Prostate gland (tissue), 2 donors: ENCODE data around the gene RHOT2. TPM values are rescaled to one million over a fixed set of nuclear protein-coding genes. Genes with fewer than 3 reads are reported as not detected.

Source experiments
- DNase-seq: peaks from one replicate; pipeline ENCODE4 v3.0.0-alpha.2; 2019; ENCODE audit warnings: low spot score
- H3K27ac ChIP-seq, 2 donors: fragments of 200-600 bp; sonication (generic); 2 replicates each; pipeline ENCODE4 v1.5.1; 2017 to 2019
- H3K27me3 ChIP-seq: fragments of 200-600 bp; sonication (generic); replicated peaks from 2 replicates; pipeline ENCODE4 v1.5.1; 2019; ENCODE audit not compliant: insufficient read depth
- H3K36me3 ChIP-seq, 2 donors: fragments of 200-600 bp; sonication (generic); 1 replicate in 1 of 2; 2 replicates in 1 of 2; pipeline versions ENCODE4 v1.5.1 to v1.8.1; 2017 to 2019
- H3K4me1 ChIP-seq: fragments of 200-600 bp; sonication (generic); replicated peaks from 2 replicates; pipeline ENCODE4 v1.5.1; 2019
- H3K4me3 ChIP-seq, 2 donors: fragments of 200-600 bp; sonication (generic); 2 replicates each; pipeline ENCODE4 v1.5.1; 2017 to 2019
- H3K9me3 ChIP-seq: fragments of 200-600 bp; sonication (generic); 2 replicates; pipeline ENCODE4 v1.5.1; 2017
- CTCF ChIP-seq, 4 experiments: fragments of 200-600 bp in 2 of 4; fragments of 450-650 bp in 2 of 4; sonication (generic) in 2 of 4; IDR thresholded peaks; 1 replicate in 3 of 4; 2 replicates in 1 of 4; pipeline ENCODE4 v1.5.1; 2016 to 2019; ENCODE audit warnings: antibody characterized with exemption in 4 of 4, mild to moderate bottlenecking in 2 of 4, moderate library complexity in 2 of 4
- POLR2A ChIP-seq: fragments of 450-650 bp; IDR thresholded peaks from one replicate; pipeline ENCODE4 v1.6.1; 2016; ENCODE audit warnings: antibody characterized with exemption, mild to moderate bottlenecking
- POLR2AphosphoS5 ChIP-seq: sonication (generic); formaldehyde crosslinking; IDR thresholded peaks from one replicate; pipeline ENCODE4 v1.6.1; 2017; ENCODE audit warnings: antibody characterized with exemption
- WGBS: methylation state at CpG from one replicate; pipeline ENCODE4 v1.1.5; 2018; 5-methylcytosine and 5-hydroxymethylcytosine counted together
- intact Hi-C: fragments of 100-400 bp; cut with DNase I; formaldehyde crosslinking; loops from one replicate; pipeline ENCODE4 v1.14.2; 2022
- total RNA-seq, 2 donors: library from RNA; depleted of rRNA; stranded (reverse); fragments of >200 nt; gene quantifications; one replicate each; pipeline ENCODE4 v1.1.0, GENCODE V29; 2016

The RHOT2 gene
- total RNA-seq, 2 donors from 2014 or later = 101 to 169 TPM

GRCh38 chr16:702341-702740 lies 34.4 kb downstream of the RHOT2 start:
- DNase-seq = no peak
- TF ChIP-seq CTCF (IDR thresholded peaks at IDR 0.05) (no peak), POLR2A (no peak), POLR2AphosphoS5 (no peak)
- 85% methylated on average over 19 of the region's 19 CpGs for WGBS
- intact Hi-C loops = no loop called here
- H3K27me3 ChIP-seq = peaks cover 23% of the 10 kb centered on the region
- no peaks in the 10 kb centered on the region for H3K4me1 ChIP-seq
- H3K27ac ChIP-seq = no peak overlapping the region
- no peak overlapping the region for H3K4me3 ChIP-seq
- H3K36me3 ChIP-seq = no peaks in the 10 kb centered on the region
- no peaks in the 10 kb centered on the region for H3K9me3 ChIP-seq

GRCh38 chr16:703406-703805 lies 35.5 kb downstream of the RHOT2 start:
- 74% methylated on average over 12 of the region's 12 CpGs for WGBS

GRCh38 chr16:704047-704446 lies 36.1 kb downstream of the RHOT2 start:
- Histone ChIP-seq H3K4me1 (no peaks in the 10 kb centered on the region), H3K27ac (no peak overlapping the region), H3K36me3 (no peaks in the 10 kb centered on the region), H3K27me3 (peaks cover 27% of the 10 kb centered on the region), H3K4me3 (no peak overlapping the region), H3K9me3 (no peaks in the 10 kb centered on the region)
- TF ChIP-seq CTCF (IDR thresholded peaks at IDR 0.05) = no peak
- no peak for TF ChIP-seq POLR2AphosphoS5
- no peak for TF ChIP-seq POLR2A
- no peak for DNase-seq
- intact Hi-C loops = no loop called here
- 74% methylated on average over 7 of the region's 7 CpGs for WGBS

More at GRCh38 chr16:703406-703805, 35.5 kb downstream of the RHOT2 start:
- H3K9me3 ChIP-seq = no peaks in the 10 kb centered on the region
- H3K36me3 ChIP-seq = no peaks in the 10 kb centered on the region
- DNase-seq = no peak
- no peak overlapping the region for H3K4me3 ChIP-seq
- TF ChIP-seq POLR2AphosphoS5 = no peak
- no peak for TF ChIP-seq POLR2A
- TF ChIP-seq CTCF (IDR thresholded peaks at IDR 0.05) = no peak
- H3K27ac ChIP-seq = no peak overlapping the region
- intact Hi-C loops = no loop called here
- no peaks in the 10 kb centered on the region for H3K4me1 ChIP-seq
- H3K27me3 ChIP-seq = peaks cover 27% of the 10 kb centered on the region

GRCh38 chr16:704552-705380 lies 36.8 kb downstream of the RHOT2 start:
- peak overlapping the region; percentile 8 to 39 for H3K4me3 ChIP-seq
- peaks cover 27% of the 10 kb centered on the region for H3K27me3 ChIP-seq
- intact Hi-C loops = no loop called here

More at GRCh38 chr16:704552-705380, 36.8 kb downstream of the RHOT2 start:
- Histone ChIP-seq H3K9me3 (no peaks in the 10 kb centered on the region), H3K27ac (no peak overlapping the region), H3K36me3 (no peaks in the 10 kb centered on the region), H3K4me1 (no peaks in the 10 kb centered on the region)
- no peak for DNase-seq
- TF ChIP-seq POLR2AphosphoS5 = no peak
- TF ChIP-seq CTCF (IDR thresholded peaks at IDR 0.05) = no peak
- TF ChIP-seq POLR2A = no peak
- 13% methylated on average over 44 of the region's 50 CpGs for WGBS
